DLD1 (cell line): ENCODE measurements around the gene ERICH6.

Source experiments
- in situ Hi-C: cut with HindIII; loops from 2 replicates; pipeline ENCODE4 v1.10.0; 2017; ENCODE audit warnings: low sequenced_read_pairs

ERICH6 gene

DNA sequence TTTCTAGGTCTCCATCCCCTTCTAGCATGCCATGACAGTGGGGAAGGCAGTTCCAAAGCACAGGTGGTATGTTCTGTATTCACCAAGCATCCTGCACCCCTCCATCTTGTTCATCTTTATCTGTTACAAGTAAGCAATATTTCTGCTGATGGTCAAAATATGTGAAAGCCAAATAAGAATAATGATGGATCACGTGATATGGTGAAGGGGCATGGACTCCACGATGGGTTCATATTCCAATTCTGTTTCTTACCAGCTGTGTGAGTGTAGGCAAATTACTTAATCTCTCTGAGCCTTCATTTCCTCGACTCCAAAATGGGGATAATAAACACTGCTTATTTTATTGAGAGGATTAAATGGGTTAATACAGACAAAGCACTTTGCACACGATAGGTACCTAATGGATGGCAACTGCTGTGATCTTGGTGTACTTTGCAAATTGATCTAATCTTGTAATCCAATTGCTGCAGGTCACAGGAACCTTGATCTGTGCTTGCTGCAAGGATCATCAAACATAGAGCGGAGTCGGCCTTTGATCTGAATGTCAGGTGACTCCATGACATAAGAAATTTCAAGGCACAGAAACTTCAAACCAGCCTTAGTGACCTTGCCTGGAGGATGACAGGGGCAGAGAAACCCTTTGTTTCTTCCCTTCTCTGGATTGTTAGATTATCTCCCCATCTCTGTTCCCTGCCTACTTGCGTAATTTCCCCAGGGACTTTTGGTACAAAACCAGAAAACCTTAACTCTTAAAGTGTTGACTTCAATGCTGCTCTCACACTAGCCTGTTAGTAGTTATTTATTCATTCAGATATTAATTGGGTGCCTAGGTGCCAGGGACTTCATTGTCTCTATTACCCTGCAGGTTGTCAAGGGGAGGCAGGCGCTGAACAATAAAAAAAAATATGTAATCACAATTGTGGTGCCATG, 33.4 kb upstream of the ERICH6 start:
- in situ Hi-C loops: no loop called here

DNA sequence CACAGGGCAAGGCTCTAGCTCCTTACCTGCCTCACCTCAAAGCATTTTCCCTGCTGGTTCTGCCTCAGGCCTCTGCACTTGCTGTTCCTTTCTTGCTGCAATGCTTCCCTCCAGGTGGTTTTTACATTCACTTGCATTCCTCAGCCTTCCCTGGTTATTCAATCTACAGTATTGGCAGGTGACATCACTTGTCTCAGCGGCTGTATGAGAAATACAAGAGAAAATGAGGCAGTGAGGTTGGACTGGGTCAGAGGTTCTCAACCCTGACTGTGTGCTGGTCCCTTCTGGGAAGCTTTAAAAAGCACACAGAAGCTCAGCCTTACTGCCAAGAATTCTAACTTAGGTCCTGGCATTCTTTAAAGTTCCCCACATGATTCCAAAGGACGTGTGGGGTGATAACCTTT, 32.6 kb upstream of the ERICH6 start:
- in situ Hi-C loops: no loop called here

- in situ Hi-C loops: no loop called here
Observed at GRCh38 chr3:150734795-150735119, 31.0 kb upstream of the ERICH6 start.

- in situ Hi-C loops: no loop called here
Observed at GRCh38 chr3:150733936-150734794, 30.4 kb upstream of the ERICH6 start.

- in situ Hi-C loops: no loop called here
Observed at GRCh38 chr3:150733373-150733935, 29.7 kb upstream of the ERICH6 start.

GRCh38 chr3:150729682-150730360, 26.1 kb upstream of the ERICH6 start:
- in situ Hi-C loops: no loop called here

- in situ Hi-C loops: no loop called here
Observed at GRCh38 chr3:150727653-150728502, 24.2 kb upstream of the ERICH6 start.

- in situ Hi-C loops: no loop called here
Observed at GRCh38 chr3:150725548-150725947, 21.8 kb upstream of the ERICH6 start.

DNA sequence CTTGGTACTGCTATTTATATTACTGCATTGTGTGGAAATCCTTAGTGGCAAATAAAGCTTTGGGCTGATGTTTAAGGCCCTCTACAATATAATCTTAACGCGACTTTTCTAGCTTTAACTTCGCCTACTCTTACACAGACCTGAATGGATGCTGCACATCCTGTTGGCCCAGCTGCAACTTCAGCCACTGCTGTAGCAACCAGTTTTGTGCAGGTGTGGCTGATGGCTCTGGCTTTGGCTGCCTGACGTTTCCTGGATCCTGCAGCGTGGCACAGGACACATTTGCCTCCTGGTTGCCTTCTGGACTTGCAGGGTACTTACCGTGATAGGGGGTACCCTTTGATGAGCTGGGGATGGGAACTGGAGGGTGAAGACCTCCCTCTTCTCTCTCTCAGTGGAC, 20.2 kb upstream of the ERICH6 start:
- in situ Hi-C loops: no loop called here

DNA sequence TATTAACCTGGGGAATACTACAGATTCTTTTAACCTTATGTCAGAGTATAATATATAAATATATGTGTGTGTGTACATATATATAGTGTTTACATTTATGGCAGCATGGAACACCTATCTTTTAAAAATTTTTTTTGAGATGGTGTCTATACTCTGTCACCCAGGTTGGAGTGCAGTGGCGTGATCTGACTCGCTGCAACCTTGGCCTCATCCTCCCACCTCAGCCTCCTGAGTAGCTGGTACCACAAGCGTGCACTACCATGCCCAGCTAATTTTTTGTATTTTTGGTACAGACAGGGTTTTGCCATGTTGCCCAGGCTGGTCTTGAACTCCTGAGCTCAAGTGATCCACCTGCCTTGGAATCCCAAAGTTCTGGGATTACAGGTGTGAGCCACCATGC, 18.5 kb upstream of the ERICH6 start:
- in situ Hi-C loops: no loop called here

DNA sequence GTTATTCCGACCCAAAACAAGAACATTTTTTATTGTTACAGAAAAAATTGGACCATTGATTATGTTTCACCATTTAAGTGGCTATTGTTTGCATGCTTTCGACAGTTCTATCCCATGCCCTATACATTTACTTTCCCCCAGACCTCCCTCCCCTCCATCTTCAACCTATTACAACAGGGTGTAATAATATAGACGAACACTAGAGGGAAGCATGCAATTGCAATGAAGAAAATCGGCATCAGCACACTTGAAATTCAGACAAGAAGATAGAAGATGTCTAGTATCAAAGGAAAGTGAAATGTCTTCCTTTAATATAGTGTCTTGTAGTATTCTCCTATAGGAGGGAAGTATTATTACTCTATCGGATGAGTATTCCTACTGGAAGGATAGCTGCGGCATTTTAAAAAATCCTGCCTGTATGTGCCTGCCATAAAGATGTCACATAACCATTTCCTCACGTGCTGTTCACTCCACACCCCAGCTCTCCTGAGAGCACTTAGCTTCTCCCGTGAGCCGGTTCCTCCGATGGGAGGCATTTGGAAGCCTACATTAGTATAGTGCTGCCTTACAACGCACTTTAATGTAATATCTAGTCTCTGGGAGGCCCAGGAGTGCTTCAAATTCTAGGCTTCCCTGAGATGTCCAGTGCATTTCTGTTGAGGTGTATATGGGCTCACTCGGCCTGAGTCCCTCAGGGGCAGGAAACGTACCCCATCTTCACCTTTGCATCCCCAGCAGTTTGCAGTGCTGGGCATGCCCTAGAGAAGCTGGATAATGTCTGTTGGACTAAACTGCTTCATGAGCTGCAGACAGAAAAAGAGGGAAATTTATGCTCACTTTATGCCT, 17.8 kb upstream of the ERICH6 start:
- in situ Hi-C loops: no loop called here

DNA sequence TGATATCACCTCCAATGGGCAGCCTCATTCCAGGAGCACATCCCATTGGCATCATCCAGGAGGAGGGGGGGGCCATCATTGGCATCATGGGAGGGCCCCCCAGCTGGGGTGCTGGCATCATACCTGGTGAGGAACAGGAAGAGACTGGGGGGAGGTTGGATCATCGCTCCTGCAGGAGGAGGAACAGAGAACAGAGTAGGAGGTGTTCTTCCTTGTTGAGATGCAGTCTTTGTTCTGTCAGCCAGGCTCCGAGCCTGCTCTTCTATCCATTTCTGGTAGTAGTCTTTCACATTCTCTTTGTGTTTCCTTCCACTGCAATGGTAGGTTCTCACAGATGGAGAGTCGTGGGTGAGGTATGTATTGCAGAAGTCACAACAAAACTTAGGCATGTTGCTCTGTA, 16.7 kb upstream of the ERICH6 start:
- in situ Hi-C loops: no loop called here

DNA sequence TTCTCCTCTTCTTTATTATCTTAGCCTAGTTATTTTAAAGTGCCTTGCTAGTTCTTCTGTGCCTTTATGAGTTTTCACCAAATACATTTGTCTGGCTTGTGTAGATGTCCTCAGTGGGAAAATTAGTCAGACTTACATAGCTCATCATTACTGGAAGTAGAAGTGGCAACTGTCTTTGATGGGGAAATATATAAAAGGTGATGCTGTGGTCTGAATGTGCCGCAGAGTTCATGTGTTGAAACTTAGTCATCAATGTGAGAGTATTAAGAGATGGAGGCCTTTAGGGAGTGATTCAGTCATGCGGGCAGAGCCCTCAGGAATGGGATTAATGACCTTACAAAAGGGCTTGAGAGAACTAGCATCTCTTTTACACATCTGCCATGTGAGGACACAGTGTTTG, 6.4 kb upstream of the ERICH6 start:
- in situ Hi-C loops: no loop called here

DNA sequence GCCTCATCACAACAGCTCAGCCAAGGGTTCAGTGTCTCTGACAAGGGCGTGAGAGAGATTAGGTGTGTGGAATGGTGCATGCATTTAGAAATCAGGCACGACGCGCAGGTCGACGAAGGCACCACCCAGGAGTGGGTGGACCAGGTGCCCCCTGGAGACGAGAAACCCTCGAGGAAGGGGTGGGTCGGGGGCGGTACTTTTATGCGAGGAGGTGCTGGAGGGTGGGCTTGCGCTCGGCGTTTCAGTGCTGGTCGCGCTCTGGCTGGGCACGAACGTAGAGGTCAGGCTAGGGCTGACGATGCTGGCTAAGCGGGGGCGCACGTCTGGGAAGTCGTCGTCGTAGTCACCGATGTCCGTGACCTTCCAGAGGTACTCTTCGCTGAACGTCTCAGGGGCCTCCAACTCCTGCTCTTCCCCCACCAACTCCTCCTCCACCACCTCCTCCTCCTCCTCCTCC, 393 bp downstream of the ERICH6 start:
- in situ Hi-C loops: no loop called here

GRCh38 chr3:150699068-150699639, 4.6 kb downstream of the ERICH6 start:
- in situ Hi-C loops: no loop called here

DNA sequence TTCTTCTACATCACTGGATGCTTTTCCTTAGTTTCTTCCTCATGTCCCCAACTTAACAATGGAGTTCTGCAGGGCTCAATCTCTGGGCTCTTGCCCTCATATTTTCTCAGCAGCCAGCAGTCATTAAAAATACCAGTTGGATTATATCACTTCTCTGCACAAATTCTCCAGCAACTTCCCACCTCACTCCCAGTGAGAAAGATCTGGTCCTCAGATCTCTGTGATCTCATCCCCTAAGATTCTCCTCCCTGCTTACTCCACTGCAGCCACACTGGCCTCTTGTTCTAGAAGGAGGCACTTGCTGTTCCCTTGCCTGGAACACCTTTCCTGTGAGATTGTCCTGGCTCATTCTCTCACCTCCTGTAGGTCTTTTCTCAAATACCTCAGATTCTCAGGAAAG, 6.1 kb downstream of the ERICH6 start:
- in situ Hi-C loops: no loop called here

GRCh38 chr3:150691414-150692040, 12.2 kb downstream of the ERICH6 start:
- in situ Hi-C loops: no loop called here

DNA sequence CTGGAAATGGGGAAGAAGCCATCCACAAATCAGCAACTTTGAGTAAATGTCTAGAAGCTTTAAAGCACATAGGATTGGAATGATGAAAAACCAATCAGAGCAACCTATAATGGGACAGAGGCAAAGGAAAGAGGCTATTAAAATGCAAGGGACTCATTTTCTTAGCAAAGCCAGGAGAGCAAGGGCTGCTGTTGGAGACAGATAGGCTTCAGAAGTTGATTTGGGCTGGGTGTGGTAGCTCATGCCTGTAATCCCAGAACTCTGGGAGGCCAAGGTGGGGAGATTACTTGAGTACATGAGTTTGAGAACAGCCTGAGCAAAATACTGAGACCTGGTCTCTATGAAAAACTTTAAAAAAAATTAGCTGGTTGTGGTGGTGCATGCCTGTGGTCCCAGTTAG, 16.1 kb downstream of the ERICH6 start:
- in situ Hi-C loops: no loop called here
